ENCODE results near the gene CD58. TPM values are rescaled to one million over a fixed set of nuclear protein-coding genes. Genes with fewer than 3 reads are reported as not detected.

The CD58 gene
- polyA plus RNA-seq, 3 donors = 81.0 to 168 (median 128) TPM

- H3K4me1 ChIP-seq (ENCODE audit: control insufficient read depth in 1 of 2, insufficient read depth in 2 of 2, low read length in 2 of 2) = peaks cover 28 to 33% of the 10 kb centered on the region in 2 donors
- Mint-ChIP-seq H3K4me3 (no peak overlapping the region), H3K9me3 (peaks cover 0 to 3% (median 0%) of the 10 kb centered on the region in 7 donors), H3K27me3 (ENCODE audit: low read depth in 3 of 3) (peaks cover 0 to 3% (median 2%) of the 10 kb centered on the region in 3 donors), H3K4me1 (peaks cover 39% of the 10 kb centered on the region), H3K27ac (no peak overlapping the region), H3K36me3 (peaks cover 0 to 16% of the 10 kb centered on the region in 2 donors)
- H3K4me3 ChIP-seq (replicated peaks in 1 of 3; ENCODE audit: low read depth in 2 of 3, low read length in 3 of 3) = no peak overlapping the region
- WGBS (ENCODE audit: insufficient coverage) = 80% methylated on average over 2 of the region's 5 CpGs
- intact Hi-C loops (cut with micrococcal nuclease) = loop anchor here in 1 of 2 donors (10.0 kb wide), 1 partner anchor 117 kb away; the partner anchor contains the start of gene ATP1A1
- H3K36me3 ChIP-seq (replicated peaks in 1 of 2; ENCODE audit: control insufficient read depth in 1 of 2, insufficient read depth in 2 of 2, low read length in 2 of 2) = no peaks in the 10 kb centered on the region
- H4K20me1 ChIP-seq (ENCODE audit: insufficient read depth, low read length) = no peaks in the 10 kb centered on the region
- no peaks in the 10 kb centered on the region for H3K9me3 ChIP-seq (replicated peaks in 1 of 2; ENCODE audit: control insufficient read depth in 1 of 2, insufficient read depth in 1 of 2, low read length in 2 of 2)
- H2AFZ ChIP-seq (ENCODE audit: insufficient read depth, low read depth, low read length, poor library complexity, severe bottlenecking) = no peak overlapping the region
- no peak overlapping the region for H3K9ac ChIP-seq (ENCODE audit: insufficient read depth, low read length, poor library complexity, severe bottlenecking)
- no peak overlapping the region for H3K27ac ChIP-seq (ENCODE audit: low read depth in 1 of 2, low read length in 2 of 2)
- H3K27me3 ChIP-seq (ENCODE audit: control insufficient read depth in 2 of 2, insufficient read depth in 2 of 2, low read length in 2 of 2) = no peaks in the 10 kb centered on the region
- no peaks in the 10 kb centered on the region for H3K79me2 ChIP-seq (ENCODE audit: insufficient read depth, low read length)
- DNase-seq = no peak
- no peak for TF ChIP-seq CTCF (IDR thresholded peaks at IDR 0.05)
- H3K4me2 ChIP-seq (replicated peaks; ENCODE audit: extremely low read depth, low read length, poor library complexity, severe bottlenecking) = no peak overlapping the region
Measured at GRCh38 chr1:116491700-116492357, 79.0 kb downstream of the CD58 start.

- no peak overlapping the region for H3K9ac ChIP-seq (ENCODE audit: insufficient read depth, low read length, poor library complexity, severe bottlenecking)
- Mint-ChIP-seq H3K36me3 (peaks cover 0 to 13% of the 10 kb centered on the region in 2 donors), H3K9me3 (no peaks in the 10 kb centered on the region), H3K27me3 (ENCODE audit: low read depth in 3 of 3) (peaks cover 0 to 3% (median 2%) of the 10 kb centered on the region in 3 donors), H3K4me1 (peaks cover 31% of the 10 kb centered on the region), H3K4me3 (no peak overlapping the region), H3K27ac (peak overlapping the region in 2 of 7 donors; percentile 31 to 64)
- intact Hi-C loops (cut with micrococcal nuclease) = loop anchor here in 1 of 2 donors (10.0 kb wide), 1 partner anchor 116 kb away; the partner anchor contains the start of gene ATP1A1
- H3K4me2 ChIP-seq (replicated peaks; ENCODE audit: extremely low read depth, low read length, poor library complexity, severe bottlenecking) = no peak overlapping the region
- no peak for DNase-seq
- no peak overlapping the region for H3K4me3 ChIP-seq (replicated peaks in 1 of 3; ENCODE audit: low read depth in 2 of 3, low read length in 3 of 3)
- no peaks in the 10 kb centered on the region for H3K27me3 ChIP-seq (ENCODE audit: control insufficient read depth in 2 of 2, insufficient read depth in 2 of 2, low read length in 2 of 2)
- WGBS (ENCODE audit: insufficient coverage) = 89% methylated on average over 2 of the region's 3 CpGs
- no peaks in the 10 kb centered on the region for H4K20me1 ChIP-seq (ENCODE audit: insufficient read depth, low read length)
- peaks cover 16 to 20% of the 10 kb centered on the region in 2 donors for H3K4me1 ChIP-seq (ENCODE audit: control insufficient read depth in 1 of 2, insufficient read depth in 2 of 2, low read length in 2 of 2)
- H2AFZ ChIP-seq (ENCODE audit: insufficient read depth, low read depth, low read length, poor library complexity, severe bottlenecking) = no peak overlapping the region
- H3K9me3 ChIP-seq (replicated peaks in 1 of 2; ENCODE audit: control insufficient read depth in 1 of 2, insufficient read depth in 1 of 2, low read length in 2 of 2) = no peaks in the 10 kb centered on the region
- H3K27ac ChIP-seq (ENCODE audit: low read depth in 1 of 2, low read length in 2 of 2) = no peak overlapping the region
- H3K79me2 ChIP-seq (ENCODE audit: insufficient read depth, low read length) = no peaks in the 10 kb centered on the region
- TF ChIP-seq CTCF (IDR thresholded peaks at IDR 0.05) = no peak
- no peaks in the 10 kb centered on the region for H3K36me3 ChIP-seq (replicated peaks in 1 of 2; ENCODE audit: control insufficient read depth in 1 of 2, insufficient read depth in 2 of 2, low read length in 2 of 2)
Measured at GRCh38 chr1:116490588-116490987, 80.2 kb downstream of the CD58 start.

All from CD14-positive monocyte (primary cell).